K562 (cell line): ENCODE data around the gene TFAP2D.

Experiments
- BHLHE40 ChIP-seq: IDR thresholded peaks from 2 replicates; pipeline ENCODE4 v1.6.1; 2011; ENCODE audit warnings: low read length, improper control_type of control experiment
- CTBP1 ChIP-seq: fragments of 450-650 bp; IDR thresholded peaks from 2 replicates; pipeline ENCODE4 v1.6.1; 2016; ENCODE audit warnings: borderline replicate concordance
- CTCF ChIP-seq, 3 experiments: IDR thresholded peaks in 2 of 3; conservative IDR thresholded peaks in 1 of 3; 2 replicates each; pipeline ENCODE4 v1.5.1; 2011 to 2012; ENCODE audit warnings: low read length in 3 of 3, mild to moderate bottlenecking in 3 of 3, control low read depth in 2 of 3, improper control_type of control experiment in 1 of 3, inconsistent platforms in 1 of 3, low read depth in 1 of 3, mixed read lengths in 1 of 3, moderate library complexity in 1 of 3; ENCODE audit not compliant: insufficient read depth in 2 of 3
- EP300 ChIP-seq: IDR thresholded peaks from 2 replicates; pipeline ENCODE4 v1.6.1; 2012; ENCODE audit warnings: low read length, improper control_type of control experiment
- HCFC1 ChIP-seq: IDR thresholded peaks from 2 replicates; pipeline ENCODE4 v1.6.1; 2012; ENCODE audit warnings: low read depth, low read length, improper control_type of control experiment
- JUN ChIP-seq, 2 experiments: sonication (generic) in 1 of 2; formaldehyde crosslinking in 1 of 2; IDR thresholded peaks; 2 replicates each; pipeline versions ENCODE4 v1.6.1 to v1.8.0; 2012 to 2022; ENCODE audit warnings: borderline replicate concordance in 2 of 2, mild to moderate bottlenecking in 2 of 2, improper control_type of control experiment in 1 of 2, low read depth in 1 of 2, low read length in 1 of 2, missing genetic modification reagents in 1 of 2
- NFYB ChIP-seq: IDR thresholded peaks from 2 replicates; pipeline ENCODE4 v1.6.1; 2011; ENCODE audit warnings: mild to moderate bottlenecking, moderate library complexity; ENCODE audit not compliant: insufficient read length; ENCODE audit errors: extremely low read depth
- POLR2AphosphoS5 ChIP-seq: IDR thresholded peaks from 2 replicates; pipeline ENCODE4 v1.6.1; 2011; ENCODE audit warnings: mild to moderate bottlenecking, low read depth, low read length, moderate library complexity; ENCODE audit not compliant: control insufficient read depth, insufficient read depth
- RAD21 ChIP-seq, 2 experiments: fragments of 250-450 bp in 1 of 2; fragments of 450-650 bp in 1 of 2; sonication (Bioruptor Pico) in 1 of 2; formaldehyde crosslinking in 1 of 2; IDR thresholded peaks in 1 of 2; conservative IDR thresholded peaks in 1 of 2; 2 replicates each; pipeline versions ENCODE4 v1.4.0 to v1.8.0; 2020 to 2022; ENCODE audit warnings: mild to moderate bottlenecking in 2 of 2, moderate library complexity in 1 of 2
- SNAPC5 ChIP-seq: fragments of 250-450 bp; sonication (Bioruptor Pico); IDR thresholded peaks from 2 replicates; pipeline ENCODE4 v1.8.0; 2021; ENCODE audit warnings: moderate library complexity, mild to moderate bottlenecking, inconsistent platforms
- SP1 ChIP-seq: sonication (generic); formaldehyde crosslinking; IDR thresholded peaks from 2 replicates; pipeline ENCODE4 v1.8.1; 2022; ENCODE audit warnings: mild to moderate bottlenecking, missing genetic modification reagents
- ZNF280A ChIP-seq: fragments of 450-650 bp; IDR thresholded peaks from 2 replicates; pipeline ENCODE4 v1.6.1; 2018; ENCODE audit warnings: mild to moderate bottlenecking, low read depth; ENCODE audit not compliant: partially characterized antibody
- ZNF41 ChIP-seq: fragments of 250-450 bp; sonication (Bioruptor Pico); conservative IDR thresholded peaks from 2 replicates; pipeline ENCODE4 v1.4.0; 2020; ENCODE audit warnings: mild to moderate bottlenecking
- ZNF449 ChIP-seq: fragments of 250-450 bp; sonication (Bioruptor Pico); IDR thresholded peaks from 2 replicates; pipeline ENCODE4 v1.8.0; 2022; ENCODE audit warnings: moderate library complexity, mild to moderate bottlenecking, inconsistent platforms

GRCh38 chr6:50795574-50795973 is 82.2 kb downstream of the TFAP2D start:
- TF ChIP-seq ZNF41 (no peak), EP300 (no peak), SP1 (CRISPR knock-in tag) (no peak), JUN (IDR thresholded peaks at IDR 0.05; ENCODE audit: borderline replicate concordance, low read depth, low read length) (no peak), JUN (CRISPR knock-in tag; IDR thresholded peaks at IDR 0.05; ENCODE audit: borderline replicate concordance) (no peak), CTBP1 (no peak), BHLHE40 (no peak), HCFC1 (no peak), ZNF449 (CRISPR knock-in tag) (no peak), POLR2AphosphoS5 (no peak), CTCF (IDR thresholded peaks at IDR 0.05 in 2 of 3, conservative IDR thresholded peaks at IDR 0.05 in 1 of 3; ENCODE audit: insufficient read depth in 2 of 3, low read depth in 1 of 3, low read length in 3 of 3) (no peak), SNAPC5 (CRISPR knock-in tag) (no peak), RAD21 (CRISPR knock-in tag; conservative IDR thresholded peaks at IDR 0.05 in 1 of 2, IDR thresholded peaks at IDR 0.05 in 1 of 2) (no peak), NFYB (no peak), ZNF280A (no peak)
